AG04449 (cell line): Measurements from ENCODE around the gene PVR.
A peak's percentile ranks its signal among the peaks of the same experiment; 100 is the strongest.

Experiments
- CTCF ChIA-PET: fragments of 350-600 bp; formaldehyde crosslinking; extraction: SDS; loops from one replicate; lab custom pipeline; 2021; ENCODE audit warnings: antibody characterized with exemption; lab: Yijun Ruan, JAX
- POLR2A ChIA-PET: fragments of 400-600, 350-600 bp; formaldehyde crosslinking; extraction: SDS; loops from one replicate; lab custom pipeline; 2020; ENCODE audit warnings: antibody characterized with exemption, inconsistent platforms; lab: Yijun Ruan, JAX
- DNase-seq: peaks from one replicate; pipeline ENCODE4 v3.0.0-alpha.2; 2010; ENCODE audit warnings: low read depth, low spot score
- H3K4me3 ChIP-seq: 2 replicates; pipeline ENCODE4 v1.5.1; 2011; ENCODE audit warnings: low read depth, mild to moderate bottlenecking, control low read depth, low read length
- TF ChIP-seq, protein P1 (sequence below): IDR thresholded peaks from one replicate; pipeline ENCODE4 v1.5.1; 2011; ENCODE audit warnings: mild to moderate bottlenecking, moderate library complexity, low read length, control low read depth, inconsistent platforms; ENCODE audit not compliant: insufficient read depth; ENCODE audit errors: missing control alignments

Gene PVR

DNA sequence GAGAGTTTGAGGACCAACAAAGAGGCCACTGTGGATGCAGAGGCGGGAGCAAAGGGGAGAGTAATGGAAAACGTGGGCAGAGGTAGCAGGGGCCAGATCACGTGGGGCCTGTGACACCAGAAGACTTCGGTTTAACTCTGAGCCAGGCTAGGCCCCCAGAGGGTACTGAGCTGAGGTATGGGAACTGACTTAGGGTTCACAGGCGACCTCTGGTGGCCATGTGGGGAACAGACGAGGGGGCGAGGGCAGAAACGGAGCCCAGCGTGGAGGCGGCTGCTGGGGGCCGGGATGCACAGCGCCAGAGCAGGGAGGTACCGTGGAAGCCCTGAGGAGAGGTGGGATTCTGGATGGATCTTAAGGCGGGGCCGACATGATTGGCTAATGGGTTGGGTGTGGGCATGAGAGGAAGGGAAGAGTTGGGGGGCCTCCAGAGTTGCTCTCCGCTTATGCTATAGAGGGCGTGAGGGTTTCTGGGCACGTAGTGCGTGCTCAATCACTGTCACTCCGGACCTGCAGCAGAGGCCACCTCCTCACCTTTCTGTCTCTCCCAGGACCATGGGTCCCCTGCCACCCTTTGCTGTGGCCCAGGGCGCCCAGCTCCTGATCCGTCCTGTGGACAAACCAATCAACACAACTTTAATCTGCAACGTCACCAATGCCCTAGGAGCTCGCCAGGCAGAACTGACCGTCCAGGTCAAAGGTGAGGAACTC is 13.7 kb downstream of the PVR start:
- POLR2A ChIA-PET = interaction anchor here (0.6 to 1.7 kb wide), 3 partner anchors 9 to 86 kb away, joined by 3 to 4 read pairs (median 3); no protein-coding TSS in a partner anchor
- CTCF ChIA-PET = interaction anchor here (0.6 to 9.3 kb wide), 30 partner anchors 8 to 187 kb away, joined by 3 to 121 read pairs (median 5); partner anchors contain the start of gene PVR
- TF ChIP-seq, protein P1, sequence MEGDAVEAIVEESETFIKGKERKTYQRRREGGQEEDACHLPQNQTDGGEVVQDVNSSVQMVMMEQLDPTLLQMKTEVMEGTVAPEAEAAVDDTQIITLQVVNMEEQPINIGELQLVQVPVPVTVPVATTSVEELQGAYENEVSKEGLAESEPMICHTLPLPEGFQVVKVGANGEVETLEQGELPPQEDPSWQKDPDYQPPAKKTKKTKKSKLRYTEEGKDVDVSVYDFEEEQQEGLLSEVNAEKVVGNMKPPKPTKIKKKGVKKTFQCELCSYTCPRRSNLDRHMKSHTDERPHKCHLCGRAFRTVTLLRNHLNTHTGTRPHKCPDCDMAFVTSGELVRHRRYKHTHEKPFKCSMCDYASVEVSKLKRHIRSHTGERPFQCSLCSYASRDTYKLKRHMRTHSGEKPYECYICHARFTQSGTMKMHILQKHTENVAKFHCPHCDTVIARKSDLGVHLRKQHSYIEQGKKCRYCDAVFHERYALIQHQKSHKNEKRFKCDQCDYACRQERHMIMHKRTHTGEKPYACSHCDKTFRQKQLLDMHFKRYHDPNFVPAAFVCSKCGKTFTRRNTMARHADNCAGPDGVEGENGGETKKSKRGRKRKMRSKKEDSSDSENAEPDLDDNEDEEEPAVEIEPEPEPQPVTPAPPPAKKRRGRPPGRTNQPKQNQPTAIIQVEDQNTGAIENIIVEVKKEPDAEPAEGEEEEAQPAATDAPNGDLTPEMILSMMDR = peak; percentile 94
- H3K4me3 ChIP-seq = no peak overlapping the region
- DNase-seq = no peak

DNA sequence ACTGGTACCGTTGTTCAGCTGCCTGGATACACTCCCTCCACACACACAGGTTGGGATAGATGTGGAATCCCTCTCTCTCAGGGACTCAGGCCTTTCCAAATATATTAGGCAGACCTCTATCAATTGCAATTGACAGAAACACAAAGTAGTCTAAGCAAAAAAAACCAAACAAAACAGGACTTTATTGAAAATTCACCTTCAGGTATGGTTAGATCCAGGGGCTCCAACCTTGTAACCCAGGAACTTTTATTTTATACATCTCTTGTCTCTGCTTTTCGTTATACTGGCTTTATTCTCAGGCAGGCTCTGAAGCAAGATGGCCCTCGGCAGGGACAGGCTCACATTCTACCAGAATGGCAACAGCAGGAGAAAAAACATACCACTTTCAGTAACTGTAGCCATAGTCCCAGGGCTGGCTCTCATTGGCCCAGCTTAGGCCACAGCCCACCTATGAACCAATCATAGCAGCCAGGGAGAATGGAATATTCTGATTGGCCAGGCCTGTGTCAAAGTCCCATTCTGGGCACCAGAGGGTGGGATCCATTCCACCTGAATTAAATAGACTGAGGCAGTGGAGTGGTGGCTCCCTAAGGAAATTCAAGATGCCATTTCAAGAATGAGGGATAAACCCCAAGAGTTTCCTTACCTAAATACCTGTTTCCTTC is 14.5 kb downstream of the PVR start:
- TF ChIP-seq, protein P1 = no peak
- ChIA-PET POLR2A (no interaction called here), CTCF (interaction anchor here (0.6 to 9.3 kb wide), 17 partner anchors 10 to 186 kb away, joined by 3 to 121 read pairs (median 13); partner anchors contain the start of gene PVR)
- no peak for DNase-seq
- no peak overlapping the region for H3K4me3 ChIP-seq

DNA sequence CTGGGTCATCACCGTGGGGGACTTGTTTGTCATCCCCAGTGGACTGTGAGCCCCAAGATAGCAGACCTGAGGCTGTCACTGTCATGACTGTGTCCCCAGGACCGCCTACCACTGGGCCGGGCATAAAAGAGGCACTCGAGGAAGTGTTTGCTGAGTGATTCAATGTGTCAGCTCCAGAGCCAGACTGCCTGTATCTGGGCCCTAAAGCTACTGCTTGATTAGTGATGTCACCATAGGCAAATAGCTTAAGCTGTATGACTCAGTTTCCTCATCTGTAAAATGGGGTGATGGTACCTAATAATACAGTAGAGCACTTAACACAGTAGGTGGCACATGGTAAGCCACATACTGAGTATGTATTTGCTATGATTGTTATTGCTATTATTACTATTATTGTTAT is 16.4 kb downstream of the PVR start:
- ChIA-PET CTCF (interaction anchor here (0.7 to 9.3 kb wide), 7 partner anchors 12 to 111 kb away, joined by 3 to 121 read pairs (median 4); no protein-coding TSS in a partner anchor), POLR2A (no interaction called here)
- DNase-seq = no peak
- TF ChIP-seq, protein P1 = no peak
- no peak overlapping the region for H3K4me3 ChIP-seq

DNA sequence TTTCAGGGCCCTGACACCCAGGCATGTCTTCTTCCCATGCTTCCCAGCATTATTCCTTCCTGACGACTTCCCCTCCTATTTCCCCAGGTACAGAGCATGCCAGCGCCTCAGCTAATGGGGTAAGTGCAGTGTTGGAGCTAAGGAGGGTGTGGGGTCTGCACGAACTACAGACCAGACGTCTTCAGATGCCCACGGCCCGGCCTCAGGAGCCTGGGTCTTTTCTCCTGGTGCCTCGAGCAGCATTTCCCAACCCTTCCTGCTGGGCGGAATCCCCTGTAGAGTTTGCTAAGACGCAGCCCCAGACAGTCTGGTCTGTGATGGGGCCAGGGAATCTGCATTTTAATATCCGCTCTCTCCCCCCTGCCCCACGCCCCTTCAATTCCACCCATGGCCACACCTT is 17.5 kb downstream of the PVR start:
- CTCF ChIA-PET = interaction anchor here (3.5 to 4.5 kb wide), 2 partner anchors 28 to 110 kb away, joined by 20 to 21 read pairs; no protein-coding TSS in a partner anchor

DNA sequence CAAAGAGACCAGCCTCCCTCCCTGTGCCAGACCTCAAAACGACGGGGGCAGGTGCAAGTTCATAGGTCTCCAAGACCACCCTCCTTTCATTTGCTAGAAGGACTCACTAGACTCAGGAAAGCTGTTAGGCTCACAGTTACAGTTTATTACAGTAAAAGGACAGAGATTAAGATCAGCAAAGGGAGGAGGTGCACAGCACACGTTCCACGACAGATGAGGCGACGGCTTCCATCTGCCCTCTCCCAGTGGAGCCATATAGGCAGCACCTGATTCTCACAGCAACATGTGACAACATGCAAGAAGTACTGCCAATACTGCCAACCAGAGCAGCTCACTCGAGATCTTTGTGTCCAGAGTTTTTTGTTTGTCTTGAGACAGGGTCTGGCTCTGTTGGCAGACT is 18.2 kb downstream of the PVR start:
- CTCF ChIA-PET = interaction anchor here (1.7 to 4.8 kb wide), 7 partner anchors 11 to 110 kb away, joined by 4 to 36 read pairs (median 8); no protein-coding TSS in a partner anchor
- TF ChIP-seq, protein P1 = no peak
- POLR2A ChIA-PET = no interaction called here
- DNase-seq = no peak
- no peak overlapping the region for H3K4me3 ChIP-seq

More for the DNA sequence above, 17.5 kb downstream of the PVR start:
- no peak overlapping the region for H3K4me3 ChIP-seq
- TF ChIP-seq, protein P1 = no peak
- no peak for DNase-seq
- POLR2A ChIA-PET = interaction anchor here (1.3 kb wide), 1 partner anchor 13 kb away, joined by 4 read pairs; no protein-coding TSS in a partner anchor
